ENCODE results near the gene YWHAG. TPM values are rescaled to one million over a fixed set of nuclear protein-coding genes. Genes with fewer than 3 reads are reported as not detected.
"Not testable (repeated sequence)": the region's sequence is repeated elsewhere in the genome, so short reads cannot be mapped to it uniquely, and the experiment has no call there.

The YWHAG gene
- total RNA-seq, 2 experiments from 2014 or later, result 138 to 143 TPM

- Mint-ChIP-seq H3K27ac (no peak overlapping the region), H3K9me3 (no peaks in the 10 kb centered on the region), H3K27me3 (no peaks in the 10 kb centered on the region), H3K4me1 (ENCODE audit: low read depth) (peaks cover 18% of the 10 kb centered on the region), H3K4me3 (no peak overlapping the region), H3K36me3 (ENCODE audit: low read depth) (no peaks in the 10 kb centered on the region)
- CTCF ChIA-PET, result no interaction called here
- ATAC-seq, result no peak
- TF ChIP-seq CTCF (IDR thresholded peaks at IDR 0.05), result no peak
- intact Hi-C loops (cut with micrococcal nuclease), result no loop called here
- DNase-seq, result no peak
- POLR2A ChIA-PET, result interaction anchor here (1.6 kb wide), 1 partner anchor 77 kb away, joined by 6 read pairs; no protein-coding TSS in a partner anchor
These were observed 36.2 kb upstream of the YWHAG start for GRCh38 chr7:76394957-76395356.

- DNase-seq (peak; percentile 88), ATAC-seq (peak; percentile 85)
- intact Hi-C loops (cut with micrococcal nuclease), result no loop called here
- no peaks in the 10 kb centered on the region for H3K36me3 Mint-ChIP-seq (ENCODE audit: low read depth)
- H3K9me3 Mint-ChIP-seq, result no peaks in the 10 kb centered on the region
- peak overlapping the region; percentile 73 for H3K4me3 Mint-ChIP-seq
- ChIA-PET POLR2A (interaction anchor here (0.5 to 2.0 kb wide), 4 partner anchors 8 to 688 kb away, joined by 3 to 8 read pairs (median 4); no protein-coding TSS in a partner anchor), CTCF (interaction anchor here (0.8 to 1.8 kb wide), 2 partner anchors 33 to 102 kb away, joined by 3 to 4 read pairs; no protein-coding TSS in a partner anchor)
- H3K27ac Mint-ChIP-seq, result peak overlapping the region; percentile 97
- H3K27me3 Mint-ChIP-seq, result no peaks in the 10 kb centered on the region
- H3K4me1 Mint-ChIP-seq (ENCODE audit: low read depth), result peaks cover 19% of the 10 kb centered on the region
- no peak for TF ChIP-seq CTCF (IDR thresholded peaks at IDR 0.05)
These were observed 34.6 kb upstream of the YWHAG start for GRCh38 chr7:76393116-76394031.

GRCh38 chr7:76392531-76393115 lies 33.8 kb upstream of the YWHAG start:
- ChIA-PET POLR2A (interaction anchor here (2.0 kb wide), 1 partner anchor 36 kb away, joined by 8 read pairs; no protein-coding TSS in a partner anchor), CTCF (interaction anchor here (0.8 to 1.8 kb wide), 2 partner anchors 33 to 101 kb away, joined by 3 to 4 read pairs; no protein-coding TSS in a partner anchor)
- ATAC-seq (peak; percentile 5), DNase-seq (no peak)
- intact Hi-C loops (cut with micrococcal nuclease), result no loop called here
- H3K27me3 Mint-ChIP-seq, result no peaks in the 10 kb centered on the region
- peak overlapping the region; percentile 73 for H3K4me3 Mint-ChIP-seq
- H3K9me3 Mint-ChIP-seq, result no peaks in the 10 kb centered on the region
- H3K27ac Mint-ChIP-seq, result peak overlapping the region; percentile 97
- H3K4me1 Mint-ChIP-seq (ENCODE audit: low read depth), result peaks cover 15% of the 10 kb centered on the region
- H3K36me3 Mint-ChIP-seq (ENCODE audit: low read depth), result no peaks in the 10 kb centered on the region
- no peak for TF ChIP-seq CTCF (IDR thresholded peaks at IDR 0.05)

GRCh38 chr7:76390092-76390491 lies 31.3 kb upstream of the YWHAG start:
- no peak overlapping the region for H3K4me3 Mint-ChIP-seq
- ATAC-seq (no peak), DNase-seq (no peak)
- no peaks in the 10 kb centered on the region for H3K9me3 Mint-ChIP-seq
- no peaks in the 10 kb centered on the region for H3K36me3 Mint-ChIP-seq (ENCODE audit: low read depth)
- H3K4me1 Mint-ChIP-seq (ENCODE audit: low read depth), result peaks cover 10% of the 10 kb centered on the region
- intact Hi-C loops (cut with micrococcal nuclease), result no loop called here
- POLR2A ChIA-PET, result interaction anchor here (0.9 to 1.7 kb wide), 2 partner anchors 32 to 46 kb away, joined by 3 to 5 read pairs; no protein-coding TSS in a partner anchor
- H3K27me3 Mint-ChIP-seq, result no peaks in the 10 kb centered on the region
- no peak overlapping the region for H3K27ac Mint-ChIP-seq
- TF ChIP-seq CTCF (IDR thresholded peaks at IDR 0.05), result no peak
- CTCF ChIA-PET, result no interaction called here

GRCh38 chr7:76387789-76388188 lies 29.0 kb upstream of the YWHAG start:
- intact Hi-C loops (cut with micrococcal nuclease); DNase-seq; H3K27ac Mint-ChIP-seq; H3K4me3 Mint-ChIP-seq; ATAC-seq; H3K27me3 Mint-ChIP-seq; H3K36me3 Mint-ChIP-seq (ENCODE audit: low read depth); POLR2A ChIA-PET; H3K4me1 Mint-ChIP-seq (ENCODE audit: low read depth); H3K9me3 Mint-ChIP-seq: not testable (repeated sequence)
- CTCF ChIA-PET, result interaction anchor here (1.6 kb wide), 1 partner anchor 28 kb away, joined by 4 read pairs; the partner anchor contains the start of gene YWHAG

All from activated CD8-positive, alpha-beta T cell treated with anti-CD3 and anti-CD28 coated beads for 36 hours (primary cell).